SIG-M5 treated with dmso at 0.1 percent for 504 hours (cell line): Measurements from ENCODE around the gene SNX17.
A peak's percentile ranks its signal among the peaks of the same experiment; 100 is the strongest.
"Not testable (repeated sequence)": the region's sequence is repeated elsewhere in the genome, so short reads cannot be mapped to it uniquely, and the experiment has no call there.

Experiments used
- DNase-seq: peaks from one replicate; lab custom pipeline; 2025; ENCODE audit not compliant: unreplicated experiment; lab: John Stamatoyannopoulos, UW

The SNX17 gene, protein sequence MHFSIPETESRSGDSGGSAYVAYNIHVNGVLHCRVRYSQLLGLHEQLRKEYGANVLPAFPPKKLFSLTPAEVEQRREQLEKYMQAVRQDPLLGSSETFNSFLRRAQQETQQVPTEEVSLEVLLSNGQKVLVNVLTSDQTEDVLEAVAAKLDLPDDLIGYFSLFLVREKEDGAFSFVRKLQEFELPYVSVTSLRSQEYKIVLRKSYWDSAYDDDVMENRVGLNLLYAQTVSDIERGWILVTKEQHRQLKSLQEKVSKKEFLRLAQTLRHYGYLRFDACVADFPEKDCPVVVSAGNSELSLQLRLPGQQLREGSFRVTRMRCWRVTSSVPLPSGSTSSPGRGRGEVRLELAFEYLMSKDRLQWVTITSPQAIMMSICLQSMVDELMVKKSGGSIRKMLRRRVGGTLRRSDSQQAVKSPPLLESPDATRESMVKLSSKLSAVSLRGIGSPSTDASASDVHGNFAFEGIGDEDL

DNA sequence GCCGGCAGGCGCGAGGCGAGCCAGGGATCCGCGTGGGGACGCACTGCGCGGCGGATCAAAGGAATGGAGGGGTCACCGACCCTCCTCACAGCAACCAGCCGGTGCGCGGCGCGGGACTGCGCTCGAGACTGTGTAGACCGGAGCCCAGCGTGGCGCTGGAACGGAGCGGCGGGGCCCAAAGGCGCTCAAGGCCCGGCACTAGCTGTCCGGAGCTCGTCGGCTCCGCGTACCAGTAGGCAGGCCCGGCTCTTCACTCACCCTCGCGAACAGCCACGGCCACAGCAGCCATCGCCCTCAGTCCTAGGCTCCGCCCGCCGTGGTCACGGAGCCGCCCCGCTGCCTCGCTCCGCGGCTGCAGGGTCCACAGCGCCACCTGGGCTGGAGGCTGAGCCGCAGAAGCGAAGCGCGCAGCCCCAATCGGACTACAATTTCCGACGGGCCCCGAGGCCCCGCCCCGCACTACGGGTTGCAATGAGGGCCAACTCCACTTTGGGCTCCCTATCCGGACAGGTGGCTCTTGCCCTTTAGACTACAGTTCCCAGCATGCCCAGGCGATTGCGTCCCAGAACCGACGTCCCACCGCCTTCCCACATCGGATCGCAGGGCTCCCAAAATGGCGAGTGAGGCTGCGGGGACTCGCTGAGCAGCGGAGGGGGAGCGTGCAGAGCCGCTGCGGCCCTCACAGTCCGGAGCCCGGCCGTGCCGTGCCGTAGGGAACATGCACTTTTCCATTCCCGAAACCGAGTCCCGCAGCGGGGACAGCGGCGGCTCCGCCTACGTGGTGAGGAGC, at the start of gene SNX17, which contains the start of gene EIF2B4:
SNX17 (plus strand) TSS at position 591 of the 790 bp plus-strand sequence; CDS start at position 719, 128 bp downstream.
EIF2B4 (minus strand) TSS at position 313 of the 790 bp plus-strand sequence; CDS start at position 289, 24 bp downstream.
- peak; percentile 99 for DNase-seq

DNA sequence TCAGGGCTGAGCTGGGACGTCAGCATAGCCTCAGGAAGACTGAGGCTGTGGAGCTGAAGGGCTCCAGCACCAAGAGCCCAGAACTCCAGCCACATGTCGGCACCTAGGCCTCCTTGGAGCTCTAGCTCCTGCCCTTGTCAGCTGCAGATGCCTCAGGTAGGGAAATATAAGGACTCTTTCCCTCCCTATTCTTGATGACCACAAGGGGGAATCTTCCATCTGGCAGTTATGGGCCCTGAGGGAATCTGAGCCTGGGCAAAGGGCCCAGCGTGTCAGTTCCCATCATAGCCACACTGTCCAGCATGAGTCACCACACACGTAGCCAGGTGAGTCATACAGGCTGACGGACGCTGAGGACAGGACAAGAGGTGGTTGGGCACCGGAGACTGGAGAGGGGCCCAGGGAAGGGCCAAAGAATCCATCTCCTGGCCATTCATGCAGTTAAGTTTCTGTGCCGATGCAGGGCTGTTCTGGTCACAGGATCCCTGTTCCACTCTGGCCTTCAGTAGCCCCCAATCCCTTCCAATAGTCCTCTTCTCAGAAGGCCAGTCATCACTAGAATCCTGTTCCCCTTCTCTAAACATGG, 49.4 kb upstream of the SNX17 start:
- peak; percentile 74 for DNase-seq

DNA sequence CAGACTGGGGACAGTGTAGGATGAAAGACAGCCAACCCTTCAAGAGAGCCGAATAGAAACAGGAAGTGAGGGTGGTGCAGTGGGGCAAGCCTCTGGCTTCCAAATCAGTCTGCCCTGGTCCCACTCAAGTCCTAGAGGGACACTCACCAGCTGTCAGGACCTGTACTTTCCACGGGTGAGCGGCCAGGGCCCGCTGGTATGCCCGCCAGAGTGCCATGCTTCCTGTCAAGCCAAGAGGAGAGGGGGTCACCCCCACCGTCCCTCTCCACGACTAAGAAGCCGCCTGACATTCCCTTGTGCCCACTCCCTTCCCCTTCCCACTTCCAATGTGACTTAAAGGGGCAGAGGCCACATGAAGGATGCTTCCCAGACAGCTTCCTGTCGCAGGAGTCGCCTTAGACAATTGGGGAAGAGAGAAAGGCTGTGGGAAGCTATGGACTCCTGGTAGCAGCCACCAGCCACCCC, 48.1 kb upstream of the SNX17 start:
- peak; percentile 68 for DNase-seq

DNA sequence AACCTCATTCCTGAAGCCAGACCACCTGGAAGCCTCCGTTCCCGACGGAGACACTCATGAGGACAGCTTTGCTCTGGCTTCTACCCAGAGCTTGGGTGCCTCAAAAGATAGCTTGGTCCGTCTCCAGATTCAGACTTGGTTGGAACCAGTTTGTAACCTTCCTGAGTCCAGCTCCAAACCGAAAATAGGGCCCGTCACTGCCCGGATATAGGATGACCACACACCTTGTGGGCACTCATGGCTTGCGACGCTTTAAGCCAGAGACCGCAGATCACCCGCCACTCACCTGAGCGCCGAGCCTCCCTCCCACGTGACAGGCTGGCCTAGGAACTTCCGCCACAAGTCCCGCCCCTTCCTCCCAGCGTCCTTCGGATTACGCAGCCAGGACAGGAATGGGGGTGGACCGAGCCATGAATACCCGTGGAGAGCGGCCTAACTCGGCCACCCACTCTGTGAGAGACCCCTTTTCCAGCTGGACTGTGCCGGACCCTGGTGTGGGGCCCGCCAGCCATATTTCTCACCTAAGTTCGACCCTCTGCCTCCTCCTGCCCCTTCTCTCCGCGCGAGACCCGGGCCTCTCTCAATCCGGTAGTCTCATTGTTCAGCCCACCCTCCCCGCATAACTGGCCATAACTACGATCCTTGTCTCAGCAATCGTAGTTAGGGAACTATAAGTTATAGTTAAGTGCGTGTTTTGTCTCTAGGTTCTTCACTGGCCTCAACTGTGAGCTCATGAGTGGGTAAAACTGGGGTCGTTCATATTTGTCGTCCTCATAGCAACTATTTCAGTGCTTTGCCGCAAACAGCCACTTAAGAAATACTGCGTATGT, 47.4 kb upstream of the SNX17 start, which contains the start of gene MPV17:
MPV17 (minus strand) TSS at position 332 of the 830 bp plus-strand sequence. CDS start 580 bp downstream, outside the sequence.
- DNase-seq = peak; percentile 90

DNA sequence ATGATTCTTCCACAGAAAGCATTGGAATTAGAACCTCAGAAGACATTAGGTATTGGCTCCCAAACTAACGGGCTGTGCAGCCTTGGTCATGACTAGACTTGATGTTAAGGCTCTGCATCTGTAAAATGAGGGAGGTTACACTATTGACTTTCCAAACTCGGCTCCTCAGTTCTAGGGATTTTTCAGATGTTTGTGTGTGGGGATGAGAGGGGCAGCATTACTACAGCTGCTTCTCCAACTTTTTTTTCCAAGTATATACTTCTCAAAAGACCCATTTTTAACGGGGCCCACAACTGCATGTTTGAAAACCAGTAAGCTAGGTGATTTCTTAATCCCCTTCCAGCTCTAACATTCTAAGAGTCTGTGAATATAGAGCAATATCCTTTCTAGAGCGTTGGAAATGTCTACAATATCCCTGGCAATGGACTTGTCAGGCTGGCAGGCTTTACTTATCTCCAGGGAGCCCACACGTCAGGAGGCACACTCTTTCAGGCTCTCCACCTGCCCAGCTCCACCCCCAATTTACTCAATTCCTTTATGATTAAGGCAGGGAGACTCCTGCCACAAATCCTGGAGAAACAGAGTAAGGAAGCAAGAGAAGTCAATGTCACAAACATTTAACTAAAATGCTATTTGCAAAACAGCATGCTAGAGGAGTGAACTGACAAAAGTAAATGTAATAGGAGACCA, 46.7 kb upstream of the SNX17 start:
- DNase-seq = peak; percentile 26

DNA sequence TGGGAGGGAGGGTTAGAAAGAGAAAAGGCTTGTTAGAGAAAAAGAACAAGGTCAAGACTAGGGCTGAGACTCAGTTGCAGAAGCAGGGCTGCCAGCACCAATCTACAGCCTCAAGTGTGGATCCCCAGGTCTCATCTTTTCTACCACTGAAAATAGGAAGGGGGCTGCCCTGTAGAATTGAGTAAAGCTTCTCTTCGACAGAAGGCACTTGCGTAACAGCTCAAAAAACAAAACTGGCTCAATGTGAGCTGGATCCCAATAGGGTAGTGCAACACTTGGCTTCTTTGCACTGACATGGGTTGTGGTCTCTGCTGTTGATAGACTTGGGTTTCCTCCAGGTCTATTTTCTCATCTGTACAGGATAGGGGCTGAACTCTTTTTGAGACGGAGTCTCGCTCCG, 45.7 kb upstream of the SNX17 start:
- peak; percentile 76 for DNase-seq

DNA sequence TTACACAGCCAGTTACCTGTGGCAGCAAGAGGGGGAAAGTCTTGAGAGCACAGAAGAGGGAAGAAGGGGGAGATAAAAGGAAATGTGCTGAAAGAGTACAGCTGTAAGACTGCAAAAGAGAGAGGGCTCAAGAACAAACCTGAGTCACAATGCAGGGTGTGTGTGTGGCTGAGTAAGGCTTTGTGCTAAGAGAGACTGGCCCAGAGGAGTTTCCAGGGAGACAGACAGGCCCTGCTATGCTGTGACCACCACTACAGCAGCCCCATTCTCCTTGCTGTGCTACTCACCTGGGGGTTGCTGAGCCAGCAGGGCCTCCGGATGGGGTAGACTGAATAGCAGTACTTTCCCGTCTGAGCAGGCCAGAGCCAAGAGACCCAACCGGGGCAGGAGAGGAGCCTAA, 35.1 kb upstream of the SNX17 start:
- no peak for DNase-seq

DNA sequence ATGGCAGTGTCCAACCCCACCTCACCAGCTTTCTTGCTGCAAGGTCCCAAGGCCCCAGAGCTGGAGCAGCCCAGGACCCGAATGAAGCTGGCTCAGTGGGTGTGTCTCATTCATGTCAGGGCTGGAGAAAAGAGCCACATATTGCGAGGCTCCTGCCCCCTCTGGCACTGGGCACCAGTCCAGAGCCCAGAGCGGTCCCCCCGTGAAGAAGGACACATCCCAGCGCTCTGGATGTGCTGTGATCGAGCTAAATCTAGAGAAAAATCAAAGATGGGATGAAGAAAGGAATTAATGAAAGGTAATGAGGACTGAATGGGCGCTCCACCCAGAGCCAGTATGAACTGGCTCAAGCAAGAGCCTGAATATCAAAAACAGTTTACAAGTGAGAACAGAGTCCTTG, 34.2 kb upstream of the SNX17 start:
- DNase-seq = no peak

DNA sequence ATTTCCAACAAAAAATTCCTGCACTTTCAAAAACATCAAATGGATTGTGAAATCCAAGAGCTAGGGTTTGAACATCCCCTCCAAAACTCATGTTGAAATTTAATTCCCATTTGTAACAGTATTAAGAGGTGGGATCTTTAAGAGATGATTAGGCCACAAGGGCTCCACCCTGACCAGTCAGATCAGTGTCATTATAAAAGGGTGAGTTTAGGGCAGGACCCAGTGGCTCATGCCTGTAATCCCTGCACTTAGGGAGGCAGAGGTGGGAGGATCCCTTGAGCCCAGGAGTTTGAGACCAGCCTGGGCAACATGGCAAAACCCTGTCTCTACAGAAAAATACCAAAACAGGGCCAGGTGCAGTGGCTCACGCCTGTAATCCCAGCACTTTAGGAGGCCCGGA, 22.8 kb upstream of the SNX17 start:
- DNase-seq = no peak

DNA sequence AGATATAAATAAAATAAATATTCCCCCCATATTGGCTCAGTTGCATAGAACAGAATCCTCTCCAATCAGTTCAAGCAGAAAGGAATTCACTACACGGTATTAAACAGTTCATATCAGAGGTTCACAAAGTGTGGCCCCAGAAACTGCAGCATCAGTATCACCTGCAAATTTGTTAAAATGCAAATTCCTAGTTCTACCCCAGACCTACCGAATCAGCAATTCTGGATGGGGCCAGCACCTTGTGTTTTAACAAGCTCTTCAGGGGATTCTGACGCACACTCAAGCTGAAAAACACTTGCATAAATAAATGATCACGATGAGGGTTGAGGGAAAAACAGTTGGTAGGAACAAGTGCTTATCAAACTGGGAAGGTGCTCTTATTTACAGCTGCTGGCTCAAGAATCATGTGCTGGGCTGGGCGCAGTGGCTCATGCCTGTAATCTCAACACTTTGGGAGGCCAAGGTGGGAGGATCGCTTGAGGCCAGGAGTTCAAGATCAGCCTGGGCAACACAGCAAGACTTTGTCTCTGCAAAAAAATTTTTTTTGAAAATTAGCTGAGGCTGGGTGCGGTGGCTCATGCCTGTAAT, 20.2 kb upstream of the SNX17 start:
- DNase-seq = no peak

DNA sequence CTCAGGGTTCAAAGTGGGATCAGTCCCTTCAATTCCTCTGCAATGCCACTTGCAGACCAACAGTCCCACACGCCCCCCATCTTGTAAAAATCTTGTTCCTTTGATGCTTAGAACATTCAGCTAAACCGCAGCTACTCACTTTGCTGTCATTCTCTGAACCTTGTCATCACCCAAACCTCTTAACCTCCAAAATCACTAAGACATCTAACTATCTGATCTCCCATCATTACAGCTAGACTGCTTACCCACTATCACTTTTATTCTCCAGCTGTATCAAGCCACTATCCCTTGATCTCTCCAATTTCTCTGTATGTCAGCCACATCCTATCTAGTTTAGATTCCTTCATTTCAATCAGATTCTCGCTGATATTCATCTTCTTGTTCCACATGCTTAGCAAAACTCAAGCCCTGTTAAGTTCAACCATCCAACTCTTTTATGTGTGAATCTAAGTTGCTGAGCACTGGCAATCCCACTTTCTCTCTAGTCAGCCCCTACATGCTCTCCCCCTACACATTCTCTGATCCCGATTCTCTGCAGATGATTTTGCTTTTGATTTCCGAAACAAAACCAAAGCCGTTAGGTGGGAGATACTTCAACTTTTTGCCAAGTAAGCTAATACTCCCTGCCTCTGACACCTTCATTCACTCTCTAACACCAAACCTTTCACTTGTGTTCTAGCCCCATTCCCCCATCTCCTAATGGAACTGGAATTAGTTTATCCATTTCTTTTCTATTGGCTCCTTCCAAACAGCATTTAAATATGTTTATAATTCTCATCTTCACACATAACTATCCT, 18.4 kb upstream of the SNX17 start:
- no peak for DNase-seq

DNA sequence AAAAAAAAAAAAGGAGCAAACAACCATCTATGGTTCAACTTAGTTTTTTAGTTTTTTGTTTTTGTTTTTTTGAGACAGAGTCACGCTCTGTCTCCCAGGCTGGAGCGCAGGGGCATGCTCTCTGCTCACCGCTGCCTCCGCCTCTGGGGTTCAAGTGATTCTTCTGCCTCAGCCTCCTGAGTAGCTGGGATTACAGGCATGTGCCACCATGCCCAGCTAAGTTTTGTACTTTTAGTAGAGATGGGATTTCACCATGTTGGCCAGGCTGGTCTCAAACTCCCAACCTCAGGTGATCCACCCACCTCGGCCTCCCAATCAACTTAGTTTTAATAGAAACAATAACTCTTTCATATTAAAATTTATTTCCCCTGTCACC, 17.0 kb upstream of the SNX17 start:
- not testable (repeated sequence) for DNase-seq

DNA sequence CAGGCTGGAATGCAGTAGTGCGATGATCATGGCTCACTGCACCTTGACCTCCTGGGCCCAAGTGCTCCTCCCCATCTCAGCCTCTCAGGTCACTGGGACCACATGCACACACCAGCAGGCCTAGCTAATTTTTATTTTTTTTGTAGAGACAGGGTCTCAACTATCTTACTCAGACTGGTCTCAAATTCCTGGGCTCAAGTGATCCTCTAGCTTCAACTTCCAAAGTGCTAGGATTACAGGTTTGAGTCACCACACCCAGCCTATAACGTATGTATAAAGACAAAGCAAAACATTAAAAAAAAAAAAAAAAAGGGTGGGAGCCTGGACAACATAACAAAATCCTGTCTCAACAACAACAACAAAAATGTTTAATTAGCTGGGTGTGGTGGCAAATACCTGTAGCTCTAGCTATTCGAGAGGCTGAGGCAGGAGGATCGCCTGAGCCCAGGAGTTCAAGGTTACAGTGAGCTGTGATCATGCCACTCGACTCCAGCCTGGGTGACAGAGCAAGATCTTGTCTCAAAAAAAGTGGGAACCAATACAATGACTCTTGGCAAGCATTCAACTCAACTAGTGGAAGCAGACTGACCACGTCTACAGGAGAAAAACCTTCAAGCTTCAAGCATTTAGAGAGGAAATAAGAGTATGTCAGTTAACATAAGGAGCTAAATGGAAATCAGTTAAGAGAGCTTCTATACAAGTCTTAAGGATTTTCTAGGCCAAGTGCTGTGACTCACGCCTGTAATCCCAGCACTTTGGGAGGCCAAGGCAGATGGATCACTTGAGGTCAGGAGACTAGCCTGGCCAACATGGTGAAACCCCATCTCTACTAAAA, 16.4 kb upstream of the SNX17 start:
- DNase-seq = no peak

DNA sequence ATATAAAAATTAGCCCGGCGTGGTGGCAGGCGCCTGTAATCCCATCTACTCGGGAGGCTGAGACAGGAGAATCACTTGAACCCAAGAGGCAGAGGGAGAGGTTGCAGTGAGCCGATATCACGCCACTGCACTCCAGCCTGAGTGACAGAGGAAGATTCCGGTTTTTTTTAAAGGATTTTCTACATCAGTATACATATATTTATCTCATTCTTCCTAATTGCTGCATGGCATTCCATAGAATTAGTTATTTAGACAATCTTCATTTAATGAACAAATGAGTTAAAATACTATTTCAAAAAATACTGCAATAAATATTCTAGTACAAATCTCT, 15.9 kb upstream of the SNX17 start:
- DNase-seq = no peak

DNA sequence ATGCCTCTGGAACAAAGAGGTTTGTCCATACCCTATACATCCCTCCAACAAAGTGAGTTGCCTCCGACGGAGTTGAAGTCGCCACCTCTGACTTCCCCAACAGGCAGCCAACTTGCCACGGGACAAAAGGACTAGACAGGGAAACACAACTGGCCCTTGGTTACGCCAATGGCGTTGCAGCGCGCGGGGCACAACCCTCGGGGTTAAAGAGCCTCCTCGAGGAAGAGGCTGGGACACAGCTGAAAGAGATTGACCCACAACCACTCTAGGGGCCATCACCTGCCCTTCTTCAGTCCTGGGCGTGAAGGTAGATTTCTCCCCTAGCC, 14.4 kb upstream of the SNX17 start:
- peak; percentile 75 for DNase-seq

DNA sequence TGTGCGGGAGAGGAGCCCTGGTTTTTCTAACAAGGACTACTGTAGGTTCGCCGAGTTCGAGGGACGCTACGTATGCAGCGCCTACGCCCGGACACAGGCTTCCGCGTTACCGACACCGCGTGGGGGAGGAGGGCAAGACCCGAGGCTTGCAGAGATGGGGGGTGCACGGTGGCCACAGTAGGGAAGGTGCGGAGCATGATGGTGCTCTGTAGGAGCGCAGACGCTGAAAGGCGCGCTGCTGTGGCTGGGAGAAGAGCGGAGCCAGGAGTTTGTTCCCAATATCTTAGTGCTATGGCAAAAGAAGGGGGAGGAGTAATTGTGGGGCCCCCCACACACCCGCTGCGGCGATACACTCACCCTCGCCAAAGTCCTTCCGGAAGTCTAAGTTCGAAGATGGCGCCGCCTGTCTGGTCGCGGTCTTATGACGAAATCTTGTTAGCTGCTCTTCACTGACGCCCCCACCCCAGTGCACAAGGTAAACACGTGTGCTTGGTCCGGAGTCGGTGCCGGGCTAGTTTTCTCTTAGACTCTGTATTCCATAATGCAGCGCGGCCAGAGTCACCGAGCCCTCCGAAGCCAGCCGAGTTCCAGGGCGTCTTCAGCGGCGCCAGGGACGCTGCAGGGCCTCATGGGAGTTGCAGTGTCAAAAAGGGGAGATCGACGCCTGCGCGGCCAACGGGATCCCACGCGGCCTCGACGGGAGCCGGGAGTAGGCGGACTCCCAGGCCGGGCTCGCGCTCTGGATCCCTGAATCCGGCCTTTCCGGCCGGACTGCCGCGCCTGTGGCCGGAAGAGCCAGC, 13.8 kb upstream of the SNX17 start, which contains the start of gene GTF3C2:
GTF3C2 (minus strand) TSS at position 383 of the 800 bp plus-strand sequence. CDS start 13,210 bp downstream, outside the sequence.
- peak; percentile 96 for DNase-seq
